Endothelial cell of umbilical vein (primary cell): Measurements from ENCODE around the gene SESN3. TPM values are rescaled to one million over a fixed set of nuclear protein-coding genes. Genes with fewer than 3 reads are reported as not detected.
"Not testable (repeated sequence)": the region's sequence is repeated elsewhere in the genome, so short reads cannot be mapped to it uniquely, and the experiment has no call there.

ENCODE experiments used
- BruUV-seq: library from RNA; stranded (reverse); fragments of 400-500 nt; replicated peaks from 2 replicates; lab custom pipeline; 2021; lab: Mats Ljungman, UMichigan
- CTCF ChIA-PET: fragments of 300-600, 350-600 bp; sonication (Branson Sonifier 250); formaldehyde crosslinking; loops from one replicate; lab custom pipeline; 2021; ENCODE audit warnings: antibody characterized with exemption, inconsistent platforms; lab: Charles Lee
- POLR2A ChIA-PET: fragments of 300-600, 350-600 bp; sonication (Branson Sonifier 250); formaldehyde crosslinking; loops from one replicate; lab custom pipeline; 2021; ENCODE audit warnings: antibody characterized with exemption, inconsistent platforms; lab: Charles Lee
- DNase-seq: peaks from one replicate; pipeline ENCODE4 v3.0.0-alpha.2; 2011; ENCODE audit warnings: low read depth, low spot score
- FAIRE-seq: peaks from 2 replicates; lab custom pipeline; 2011; peaks lifted over from hg19 to GRCh38; lab: Jason Lieb, UNC
- H2AFZ ChIP-seq: 2 replicates; pipeline ENCODE4 v1.6.0; 2012; ENCODE audit warnings: low read depth, low read length, control low read depth, inconsistent platforms
- H3K27ac ChIP-seq: 2 replicates; pipeline ENCODE4 v1.5.1; 2011; ENCODE audit warnings: low read depth, mild to moderate bottlenecking, control low read depth, low read length, moderate library complexity; ENCODE audit not compliant: insufficient read depth
- H3K27me3 ChIP-seq, 2 experiments: 2 replicates each; pipeline versions ENCODE4 v1.6.0 to v1.6.1; 2011; ENCODE audit warnings: low read length in 2 of 2, mixed read lengths in 1 of 2; ENCODE audit not compliant: control insufficient read depth in 2 of 2, insufficient read depth in 2 of 2
- H3K36me3 ChIP-seq, 2 experiments: 2 replicates in 1 of 2; 3 replicates in 1 of 2; pipeline ENCODE4 v1.5.1; 2011; ENCODE audit warnings: low read length in 2 of 2, mild to moderate bottlenecking in 1 of 2, moderate library complexity in 1 of 2; ENCODE audit not compliant: control insufficient read depth in 2 of 2, insufficient read depth in 2 of 2; ENCODE audit errors: extremely low read depth in 1 of 2
- H3K4me1 ChIP-seq: 3 replicates; pipeline ENCODE4 v1.5.1; 2011; ENCODE audit warnings: mild to moderate bottlenecking, low read length; ENCODE audit not compliant: control insufficient read depth, insufficient read depth; ENCODE audit errors: extremely low read depth
- H3K4me2 ChIP-seq: 2 replicates; pipeline ENCODE4 v1.6.1; 2011; ENCODE audit warnings: low read length, control low read depth, mixed read lengths; ENCODE audit not compliant: insufficient read depth
- H3K4me3 ChIP-seq, 3 experiments: fragments of 200-600 bp in 1 of 3; sonication (generic), shearing (Covaris generic) in 1 of 3; replicated peaks in 1 of 3; 2 replicates each; pipeline ENCODE4 v1.5.1; 2011 to 2016; ENCODE audit warnings: control low read depth in 3 of 3, low read length in 3 of 3, mild to moderate bottlenecking in 2 of 3, inconsistent platforms in 1 of 3, low read depth in 1 of 3, moderate library complexity in 1 of 3; ENCODE audit not compliant: insufficient read depth in 1 of 3
- H3K79me2 ChIP-seq: 2 replicates; pipeline ENCODE4 v1.6.0; 2012; ENCODE audit warnings: low read length, inconsistent platforms; ENCODE audit not compliant: control insufficient read depth, insufficient read depth
- H3K9ac ChIP-seq: replicated peaks from 2 replicates; pipeline ENCODE3; 2011; ENCODE audit warnings: low read length, control low read depth; ENCODE audit not compliant: insufficient read depth; ENCODE audit errors: extremely low read depth
- H3K9me1 ChIP-seq: replicated peaks from 3 replicates; pipeline ENCODE4 v1.6.0; 2011; ENCODE audit warnings: mild to moderate bottlenecking, low read length; ENCODE audit not compliant: control insufficient read depth, insufficient read depth; ENCODE audit errors: extremely low read depth
- H3K9me3 ChIP-seq: replicated peaks from 2 replicates; pipeline ENCODE4 v1.5.1; 2012; ENCODE audit warnings: low read length, inconsistent platforms; ENCODE audit not compliant: control insufficient read depth, insufficient read depth
- H4K20me1 ChIP-seq: replicated peaks from 2 replicates; pipeline ENCODE3; 2011; ENCODE audit warnings: mild to moderate bottlenecking, low read length; ENCODE audit not compliant: control insufficient read depth, insufficient read depth; ENCODE audit errors: extremely low read depth
- EZH2 ChIP-seq: IDR thresholded peaks from 2 replicates; pipeline ENCODE4 v1.6.1; 2012; ENCODE audit warnings: borderline replicate concordance, low read depth, mild to moderate bottlenecking, moderate library complexity, low read length, inconsistent platforms; ENCODE audit not compliant: severe bottlenecking
- FOS ChIP-seq: IDR thresholded peaks from 2 replicates; pipeline ENCODE4 v1.6.1; 2011; ENCODE audit warnings: mild to moderate bottlenecking, low read length, moderate library complexity, borderline replicate concordance; ENCODE audit not compliant: insufficient read depth
- GATA2 ChIP-seq: IDR thresholded peaks from 2 replicates; pipeline ENCODE4 v1.7.0; 2011; ENCODE audit warnings: low read depth, mild to moderate bottlenecking, moderate library complexity, mixed read lengths, low read length; ENCODE audit not compliant: insufficient read length, insufficient read depth
- JUN ChIP-seq: IDR thresholded peaks from 2 replicates; pipeline ENCODE4 v1.6.1; 2011; ENCODE audit warnings: borderline replicate concordance, low read depth; ENCODE audit not compliant: insufficient read length, insufficient read depth
- MYC ChIP-seq: IDR thresholded peaks from one replicate; pipeline ENCODE4 v1.6.1; 2011; ENCODE audit warnings: mild to moderate bottlenecking, low read depth, low read length
- POLR2A ChIP-seq: IDR thresholded peaks from 2 replicates; pipeline ENCODE4 v1.6.1; 2012; ENCODE audit warnings: low read depth, mild to moderate bottlenecking, control low read depth, low read length
- POLR2AphosphoS5 ChIP-seq: IDR thresholded peaks from 2 replicates; pipeline ENCODE4 v1.6.1; 2012; ENCODE audit warnings: low read depth, mild to moderate bottlenecking, control low read depth, low read length, moderate library complexity; ENCODE audit not compliant: insufficient read depth
- dilution Hi-C: fragments of 300-500 bp; cut with MboI; formaldehyde crosslinking; loops from one replicate; pipeline ENCODE4 v1.15.0; 2019; ENCODE audit warnings: low sequenced_read_pairs; ENCODE audit not compliant: extremely low pct_ligation_motif_present
- intact Hi-C: fragments of 100-400 bp; cut with micrococcal nuclease; formaldehyde crosslinking; loops from one replicate; pipeline ENCODE4 v1.10.0; 2022
- polyA plus RNA-seq, 4 experiments: library from polyadenylated mRNA; depleted of rRNA in 3 of 4; stranded (reverse) in 3 of 4; unstranded in 1 of 4; fragments of >200 nt; gene quantifications; 2 replicates each; pipeline versions ENCODE4 v1.2.1 to v1.2.3, GENCODE V29; 2011 to 2012; ENCODE audit warnings: missing spikeins in 1 of 4
- total RNA-seq: library from RNA; stranded (reverse); gene quantifications from 2 replicates; pipeline ENCODE4 v1.2.3, GENCODE V29; 2021
- TF ChIP-seq, protein P1 (sequence below), 2 donors: IDR thresholded peaks; 1 replicate in 1 of 2; 2 replicates in 1 of 2; pipeline ENCODE4 v1.5.1; 2011; ENCODE audit warnings: low read length in 2 of 2, mild to moderate bottlenecking in 2 of 2, moderate library complexity in 2 of 2, control low read depth in 1 of 2, inconsistent platforms in 1 of 2, low read depth in 1 of 2; ENCODE audit not compliant: insufficient read depth in 1 of 2; ENCODE audit errors: extremely low read depth in 1 of 2
- TF ChIP-seq, protein P2 (sequence below): IDR thresholded peaks from 2 replicates; pipeline ENCODE4 v1.6.1; 2011; ENCODE audit not compliant: insufficient read depth, insufficient read length

Gene SESN3
- total and polyA plus RNA-seq, 2 donors (not counting 3 experiments of a cell fraction or from before 2014, with no cell fraction given), result 1.6 to 6.9 TPM

DNA sequence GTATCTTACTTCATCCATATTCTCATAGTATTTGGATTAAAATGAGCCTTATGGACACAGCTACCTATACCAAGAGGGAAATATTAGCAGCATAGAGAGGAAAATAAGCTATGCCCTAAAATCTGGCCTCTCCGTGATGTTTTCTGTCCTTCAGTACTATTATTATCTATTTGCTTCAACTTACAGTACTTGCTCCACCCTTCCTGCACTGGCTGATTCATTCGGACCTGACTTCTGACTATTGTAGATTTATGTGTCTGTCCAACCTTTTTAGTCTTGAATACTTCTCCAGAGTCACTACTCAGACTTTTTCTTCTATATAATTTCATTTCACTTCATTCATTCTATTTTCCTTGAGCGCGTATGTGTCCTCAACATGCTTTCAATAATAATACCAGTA lies 45.1 kb upstream of the SESN3 start:
- Histone ChIP-seq H3K4me1 (no peaks in the 10 kb centered on the region), H3K27me3 (no peaks in the 10 kb centered on the region), H3K9ac (no peak overlapping the region), H3K4me2 (no peak overlapping the region), H3K79me2 (no peaks in the 10 kb centered on the region), H3K9me1 (no peaks in the 10 kb centered on the region), H3K9me3 (no peaks in the 10 kb centered on the region), H4K20me1 (no peaks in the 10 kb centered on the region), H3K4me3 (no peak overlapping the region), H3K36me3 (no peaks in the 10 kb centered on the region), H2AFZ (no peak overlapping the region), H3K27ac (no peak overlapping the region)
- TF ChIP-seq EZH2 (no peak), GATA2 (no peak), POLR2A (no peak), POLR2AphosphoS5 (no peak), FOS (no peak), MYC (no peak), JUN (no peak)
- TF ChIP-seq, protein P1, sequence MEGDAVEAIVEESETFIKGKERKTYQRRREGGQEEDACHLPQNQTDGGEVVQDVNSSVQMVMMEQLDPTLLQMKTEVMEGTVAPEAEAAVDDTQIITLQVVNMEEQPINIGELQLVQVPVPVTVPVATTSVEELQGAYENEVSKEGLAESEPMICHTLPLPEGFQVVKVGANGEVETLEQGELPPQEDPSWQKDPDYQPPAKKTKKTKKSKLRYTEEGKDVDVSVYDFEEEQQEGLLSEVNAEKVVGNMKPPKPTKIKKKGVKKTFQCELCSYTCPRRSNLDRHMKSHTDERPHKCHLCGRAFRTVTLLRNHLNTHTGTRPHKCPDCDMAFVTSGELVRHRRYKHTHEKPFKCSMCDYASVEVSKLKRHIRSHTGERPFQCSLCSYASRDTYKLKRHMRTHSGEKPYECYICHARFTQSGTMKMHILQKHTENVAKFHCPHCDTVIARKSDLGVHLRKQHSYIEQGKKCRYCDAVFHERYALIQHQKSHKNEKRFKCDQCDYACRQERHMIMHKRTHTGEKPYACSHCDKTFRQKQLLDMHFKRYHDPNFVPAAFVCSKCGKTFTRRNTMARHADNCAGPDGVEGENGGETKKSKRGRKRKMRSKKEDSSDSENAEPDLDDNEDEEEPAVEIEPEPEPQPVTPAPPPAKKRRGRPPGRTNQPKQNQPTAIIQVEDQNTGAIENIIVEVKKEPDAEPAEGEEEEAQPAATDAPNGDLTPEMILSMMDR (IDR thresholded peaks at IDR 0.05; ENCODE audit: extremely low read depth in 1 of 2, insufficient read depth in 1 of 2, low read depth in 1 of 2, low read length in 2 of 2), result no peak
- TF ChIP-seq, protein P2, sequence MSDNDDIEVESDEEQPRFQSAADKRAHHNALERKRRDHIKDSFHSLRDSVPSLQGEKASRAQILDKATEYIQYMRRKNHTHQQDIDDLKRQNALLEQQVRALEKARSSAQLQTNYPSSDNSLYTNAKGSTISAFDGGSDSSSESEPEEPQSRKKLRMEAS, result no peak
- POLR2A ChIA-PET, result no interaction called here
- CTCF ChIA-PET, result no interaction called here
- BruUV-seq, result no TSS peak
- no peak for FAIRE-seq
- DNase-seq, result no peak
- dilution Hi-C loops, result no loop called here
- intact Hi-C loops, result no loop called here

DNA sequence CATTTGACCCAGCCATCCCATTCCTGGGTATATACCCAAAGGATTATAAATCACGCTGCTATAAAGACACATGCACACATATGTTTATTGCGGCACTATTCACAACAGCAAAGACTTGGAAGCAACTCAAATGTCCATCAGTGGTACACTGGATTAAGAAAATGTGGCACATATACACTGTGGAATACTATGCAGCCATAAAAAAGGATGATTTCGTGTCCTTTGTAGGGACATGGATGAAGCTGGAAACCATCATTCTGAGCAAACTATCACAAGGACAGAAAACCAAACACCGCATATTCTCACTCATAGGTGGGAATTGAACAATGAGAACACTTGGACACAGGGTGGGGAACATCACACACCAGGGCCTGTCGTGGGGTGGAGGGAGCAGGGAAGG lies 42.6 kb upstream of the SESN3 start:
- H3K9ac ChIP-seq, H3K36me3 ChIP-seq, FAIRE-seq, H3K4me3 ChIP-seq, H3K4me1 ChIP-seq, H4K20me1 ChIP-seq, H3K27me3 ChIP-seq, H3K4me2 ChIP-seq, H2AFZ ChIP-seq, POLR2A ChIA-PET, dilution Hi-C loops, CTCF ChIA-PET, DNase-seq, H3K9me3 ChIP-seq, H3K79me2 ChIP-seq, BruUV-seq, H3K27ac ChIP-seq, H3K9me1 ChIP-seq, intact Hi-C loops: not testable (repeated sequence)
